ENCODE results near the gene SEM1.
"Not testable (repeated sequence)": the region's sequence is repeated elsewhere in the genome, so short reads cannot be mapped to it uniquely, and the experiment has no call there.

The SEM1 gene

DNA sequence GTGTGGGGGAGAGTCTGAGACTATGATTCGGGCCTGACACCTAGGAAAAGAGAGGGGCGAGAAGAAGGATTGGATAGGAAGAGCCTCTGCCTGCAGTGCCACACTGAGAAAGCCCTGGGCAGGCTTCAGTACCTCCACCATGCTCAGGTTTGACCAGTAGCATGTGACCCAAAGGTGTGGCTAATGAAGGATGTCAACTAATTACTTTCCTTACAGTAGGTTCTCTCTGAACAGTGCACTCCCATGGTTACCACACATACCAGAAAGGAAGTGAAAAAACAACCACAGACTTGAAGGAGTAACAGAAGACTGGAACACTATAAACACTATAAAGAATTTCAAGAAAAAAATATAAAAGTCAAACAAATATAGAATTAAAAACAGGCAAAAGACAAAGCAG, 46.2 kb downstream of the SEM1 start:
- no peaks in the 10 kb centered on the region for H4K20me1 ChIP-seq (ENCODE audit: insufficient read depth, low read length)
- H3K27me3 ChIP-seq (ENCODE audit: insufficient read depth, low read length), result no peaks in the 10 kb centered on the region
- H3K4me2 ChIP-seq (ENCODE audit: low read length), result no peak overlapping the region
- no peaks in the 10 kb centered on the region for H3K4me1 ChIP-seq (ENCODE audit: insufficient read depth, low read length, severe bottlenecking)
- no peak overlapping the region for H3K9ac ChIP-seq (ENCODE audit: low read length)
- H3K9me2 ChIP-seq (ENCODE audit: low read depth, low read length), result no peaks in the 10 kb centered on the region
- H3K9me3 ChIP-seq (ENCODE audit: low read length), result no peaks in the 10 kb centered on the region
- no peaks in the 10 kb centered on the region for H3F3A ChIP-seq (ENCODE audit: insufficient read depth, low read length)
- no peak for TF ChIP-seq EZH2 (IDR thresholded peaks at IDR 0.05; ENCODE audit: borderline replicate concordance, low read length)
- TF ChIP-seq, protein P1, sequence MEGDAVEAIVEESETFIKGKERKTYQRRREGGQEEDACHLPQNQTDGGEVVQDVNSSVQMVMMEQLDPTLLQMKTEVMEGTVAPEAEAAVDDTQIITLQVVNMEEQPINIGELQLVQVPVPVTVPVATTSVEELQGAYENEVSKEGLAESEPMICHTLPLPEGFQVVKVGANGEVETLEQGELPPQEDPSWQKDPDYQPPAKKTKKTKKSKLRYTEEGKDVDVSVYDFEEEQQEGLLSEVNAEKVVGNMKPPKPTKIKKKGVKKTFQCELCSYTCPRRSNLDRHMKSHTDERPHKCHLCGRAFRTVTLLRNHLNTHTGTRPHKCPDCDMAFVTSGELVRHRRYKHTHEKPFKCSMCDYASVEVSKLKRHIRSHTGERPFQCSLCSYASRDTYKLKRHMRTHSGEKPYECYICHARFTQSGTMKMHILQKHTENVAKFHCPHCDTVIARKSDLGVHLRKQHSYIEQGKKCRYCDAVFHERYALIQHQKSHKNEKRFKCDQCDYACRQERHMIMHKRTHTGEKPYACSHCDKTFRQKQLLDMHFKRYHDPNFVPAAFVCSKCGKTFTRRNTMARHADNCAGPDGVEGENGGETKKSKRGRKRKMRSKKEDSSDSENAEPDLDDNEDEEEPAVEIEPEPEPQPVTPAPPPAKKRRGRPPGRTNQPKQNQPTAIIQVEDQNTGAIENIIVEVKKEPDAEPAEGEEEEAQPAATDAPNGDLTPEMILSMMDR (IDR thresholded peaks at IDR 0.05; ENCODE audit: low read length), result no peak
- H3K4me3 ChIP-seq (ENCODE audit: low read depth, low read length, poor library complexity, severe bottlenecking), result no peak overlapping the region
- H3K79me2 ChIP-seq (ENCODE audit: insufficient read depth, low read length), result no peaks in the 10 kb centered on the region
- H3K27ac ChIP-seq (ENCODE audit: low read depth, low read length, poor library complexity, severe bottlenecking), result no peak overlapping the region
- no peaks in the 10 kb centered on the region for H3K36me3 ChIP-seq (ENCODE audit: insufficient read depth, low read length)
- H2AFZ ChIP-seq (ENCODE audit: low read length), result no peak overlapping the region

DNA sequence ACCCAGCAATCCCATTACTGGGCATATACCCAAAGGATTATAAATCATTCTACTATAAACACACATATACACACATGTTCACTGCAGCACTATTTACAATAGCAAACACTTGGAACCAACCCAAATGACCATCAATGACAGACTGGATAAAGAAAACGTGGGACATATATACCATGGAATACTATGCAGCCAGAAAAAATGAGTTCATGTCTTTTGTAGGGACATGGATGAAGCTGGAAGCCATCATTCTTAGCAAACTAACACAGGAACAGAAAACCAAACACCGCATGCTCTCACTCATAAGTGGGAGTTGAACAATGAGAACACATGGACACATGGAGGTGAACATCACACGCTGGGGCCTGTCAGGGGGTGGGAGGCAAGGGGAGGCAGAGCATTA, 47.5 kb downstream of the SEM1 start:
- not testable (repeated sequence) for H3K36me3 ChIP-seq (ENCODE audit: insufficient read depth, low read length); H3K4me1 ChIP-seq (ENCODE audit: insufficient read depth, low read length, severe bottlenecking); H3K9me3 ChIP-seq (ENCODE audit: low read length); H3K9me2 ChIP-seq (ENCODE audit: low read depth, low read length); H3K79me2 ChIP-seq (ENCODE audit: insufficient read depth, low read length); H3K27ac ChIP-seq (ENCODE audit: low read depth, low read length, poor library complexity, severe bottlenecking); H3F3A ChIP-seq (ENCODE audit: insufficient read depth, low read length); H3K4me3 ChIP-seq (ENCODE audit: low read depth, low read length, poor library complexity, severe bottlenecking); H2AFZ ChIP-seq (ENCODE audit: low read length); H3K9ac ChIP-seq (ENCODE audit: low read length); H4K20me1 ChIP-seq (ENCODE audit: insufficient read depth, low read length); H3K4me2 ChIP-seq (ENCODE audit: low read length); H3K27me3 ChIP-seq (ENCODE audit: insufficient read depth, low read length)

DNA sequence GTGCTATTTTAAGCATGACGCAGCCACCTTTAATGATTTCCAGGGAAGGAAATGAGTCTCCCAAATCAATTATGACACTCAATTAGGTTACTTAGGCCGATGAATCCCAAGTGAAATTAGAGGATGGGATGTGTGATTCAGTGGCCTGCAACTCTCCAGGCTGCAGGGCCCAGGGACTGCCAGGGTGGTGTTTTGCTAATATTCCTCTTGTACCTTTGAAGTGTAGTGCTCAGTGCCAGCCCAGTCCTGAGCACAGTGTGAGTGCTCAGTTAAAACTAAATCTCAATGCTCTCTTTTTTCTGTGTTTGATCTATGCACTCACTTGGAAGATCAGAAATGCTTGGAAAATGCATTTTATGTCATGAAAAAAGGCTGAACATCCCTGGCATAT, 51.6 kb downstream of the SEM1 start:
- TF ChIP-seq, protein P1 (IDR thresholded peaks at IDR 0.05; ENCODE audit: low read length), result no peak
- no peak for TF ChIP-seq EZH2 (IDR thresholded peaks at IDR 0.05; ENCODE audit: borderline replicate concordance, low read length)
- Histone ChIP-seq H3K9me3 (ENCODE audit: low read length) (no peaks in the 10 kb centered on the region), H4K20me1 (ENCODE audit: insufficient read depth, low read length) (no peaks in the 10 kb centered on the region), H2AFZ (ENCODE audit: low read length) (no peak overlapping the region), H3K9me2 (ENCODE audit: low read depth, low read length) (no peaks in the 10 kb centered on the region), H3K36me3 (ENCODE audit: insufficient read depth, low read length) (no peaks in the 10 kb centered on the region), H3K4me3 (ENCODE audit: low read depth, low read length, poor library complexity, severe bottlenecking) (no peak overlapping the region), H3K9ac (ENCODE audit: low read length) (no peak overlapping the region), H3K4me2 (ENCODE audit: low read length) (no peak overlapping the region), H3K79me2 (ENCODE audit: insufficient read depth, low read length) (no peaks in the 10 kb centered on the region), H3K27me3 (ENCODE audit: insufficient read depth, low read length) (no peaks in the 10 kb centered on the region), H3F3A (ENCODE audit: insufficient read depth, low read length) (no peaks in the 10 kb centered on the region), H3K27ac (ENCODE audit: low read depth, low read length, poor library complexity, severe bottlenecking) (no peak overlapping the region), H3K4me1 (ENCODE audit: insufficient read depth, low read length, severe bottlenecking) (no peaks in the 10 kb centered on the region)

DNA sequence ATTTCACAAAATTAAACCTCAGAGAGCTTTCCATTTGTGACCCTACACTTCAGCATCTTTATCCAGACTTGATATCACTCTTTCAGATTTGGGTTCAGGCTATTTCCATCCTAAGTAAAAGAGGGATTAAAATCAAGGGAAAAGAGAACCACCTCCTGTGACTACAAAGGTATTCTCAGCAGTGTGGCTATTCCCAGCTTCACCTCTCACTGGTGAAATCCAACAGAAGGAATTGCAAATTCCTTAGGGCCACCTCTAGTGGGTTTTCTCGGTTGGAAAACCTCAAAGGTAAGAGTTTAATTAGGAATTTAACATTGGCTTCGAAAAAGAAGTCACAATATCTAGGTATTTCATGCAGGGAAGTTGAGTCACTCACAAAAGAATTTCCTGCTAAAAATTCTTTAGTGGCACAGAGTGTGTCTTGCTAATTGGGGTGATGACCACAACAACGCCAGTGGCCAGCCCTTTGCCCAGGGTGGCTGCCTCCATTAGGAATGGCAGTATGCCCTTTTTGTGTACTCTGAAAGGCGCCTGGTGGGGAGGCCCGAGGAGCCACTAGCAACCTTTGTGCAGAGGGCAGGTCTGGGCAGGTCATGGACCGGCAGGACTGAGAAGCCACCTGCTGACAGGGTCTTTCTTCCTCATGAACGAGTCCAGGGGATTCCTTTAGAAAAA, 52.2 kb downstream of the SEM1 start:
- no peak overlapping the region for H3K4me2 ChIP-seq (ENCODE audit: low read length)
- no peaks in the 10 kb centered on the region for H3K4me1 ChIP-seq (ENCODE audit: insufficient read depth, low read length, severe bottlenecking)
- H3K36me3 ChIP-seq (ENCODE audit: insufficient read depth, low read length), result no peaks in the 10 kb centered on the region
- H3K27me3 ChIP-seq (ENCODE audit: insufficient read depth, low read length), result no peaks in the 10 kb centered on the region
- no peaks in the 10 kb centered on the region for H3F3A ChIP-seq (ENCODE audit: insufficient read depth, low read length)
- H3K79me2 ChIP-seq (ENCODE audit: insufficient read depth, low read length), result no peaks in the 10 kb centered on the region
- no peaks in the 10 kb centered on the region for H3K9me3 ChIP-seq (ENCODE audit: low read length)
- no peak overlapping the region for H3K27ac ChIP-seq (ENCODE audit: low read depth, low read length, poor library complexity, severe bottlenecking)
- no peak for TF ChIP-seq EZH2 (IDR thresholded peaks at IDR 0.05; ENCODE audit: borderline replicate concordance, low read length)
- TF ChIP-seq, protein P1 (IDR thresholded peaks at IDR 0.05; ENCODE audit: low read length), result no peak
- H3K4me3 ChIP-seq (ENCODE audit: low read depth, low read length, poor library complexity, severe bottlenecking), result no peak overlapping the region
- no peaks in the 10 kb centered on the region for H4K20me1 ChIP-seq (ENCODE audit: insufficient read depth, low read length)
- H3K9ac ChIP-seq (ENCODE audit: low read length), result no peak overlapping the region
- no peak overlapping the region for H2AFZ ChIP-seq (ENCODE audit: low read length)
- no peaks in the 10 kb centered on the region for H3K9me2 ChIP-seq (ENCODE audit: low read depth, low read length)

All from OCI-LY1 (cell line).